Measurements from ENCODE around the gene ATP8B4. TPM values are rescaled to one million over a fixed set of nuclear protein-coding genes. Genes with fewer than 3 reads are reported as not detected.
"Not testable (repeated sequence)": the region's sequence is repeated elsewhere in the genome, so short reads cannot be mapped to it uniquely, and the experiment has no call there.

Gene ATP8B4
- total RNA-seq, 4 donors from 2014 or later = 34.9 to 124 (median 78.8) TPM

GRCh38 chr15:50138391-50138790 is 19.4 kb upstream of the ATP8B4 start:
- TF ChIP-seq CTCF (IDR thresholded peaks at IDR 0.05) (peak in 2 of 4 experiments; percentile 6 to 12), POLR2A (IDR thresholded peaks at IDR 0.05) (no peak)
- no peak for DNase-seq
- intact Hi-C loops (cut with DNase I; ENCODE audit: low total_unique reads) = no loop called here

GRCh38 chr15:50137893-50138292 is 18.9 kb upstream of the ATP8B4 start:
- Histone ChIP-seq H3K4me3 (no peak overlapping the region), H3K36me3 (no peaks in the 10 kb centered on the region), H3K4me1 (no peaks in the 10 kb centered on the region), H3K27me3 (no peaks in the 10 kb centered on the region), H3K27ac (no peak overlapping the region), H3K9me3 (no peaks in the 10 kb centered on the region)
- no peak for DNase-seq
- intact Hi-C loops (cut with DNase I; ENCODE audit: low total_unique reads) = no loop called here
- no peak for TF ChIP-seq CTCF (IDR thresholded peaks at IDR 0.05)
- TF ChIP-seq POLR2A (IDR thresholded peaks at IDR 0.05) = no peak

More at GRCh38 chr15:50138391-50138790, 19.4 kb upstream of the ATP8B4 start:
- no peaks in the 10 kb centered on the region for H3K27me3 ChIP-seq
- H3K4me1 ChIP-seq = no peaks in the 10 kb centered on the region
- no peaks in the 10 kb centered on the region for H3K9me3 ChIP-seq
- no peak overlapping the region for H3K27ac ChIP-seq
- H3K36me3 ChIP-seq = no peaks in the 10 kb centered on the region
- no peak overlapping the region for H3K4me3 ChIP-seq

GRCh38 chr15:50137330-50137761 is 18.3 kb upstream of the ATP8B4 start:
- intact Hi-C loops (cut with DNase I; ENCODE audit: low total_unique reads) = no loop called here
- no peak for DNase-seq
- H3K4me1 ChIP-seq = no peaks in the 10 kb centered on the region
- H3K27ac ChIP-seq = peak overlapping the region in 1 of 2 donors; percentile 78
- H3K36me3 ChIP-seq = no peaks in the 10 kb centered on the region
- no peaks in the 10 kb centered on the region for H3K27me3 ChIP-seq
- TF ChIP-seq POLR2A (IDR thresholded peaks at IDR 0.05) = no peak
- no peak for TF ChIP-seq CTCF (IDR thresholded peaks at IDR 0.05)
- H3K4me3 ChIP-seq = no peak overlapping the region
- no peaks in the 10 kb centered on the region for H3K9me3 ChIP-seq

GRCh38 chr15:50135031-50135551 is 16.1 kb upstream of the ATP8B4 start:
- H3K36me3 ChIP-seq = no peaks in the 10 kb centered on the region
- no peaks in the 10 kb centered on the region for H3K4me1 ChIP-seq
- H3K4me3 ChIP-seq = no peak overlapping the region
- no peaks in the 10 kb centered on the region for H3K27me3 ChIP-seq
- no peak for TF ChIP-seq POLR2A (IDR thresholded peaks at IDR 0.05)
- no peak for TF ChIP-seq CTCF (IDR thresholded peaks at IDR 0.05)
- no peak for DNase-seq
- H3K27ac ChIP-seq = peak overlapping the region; percentile 59 to 78
- H3K9me3 ChIP-seq = no peaks in the 10 kb centered on the region
- intact Hi-C loops (cut with DNase I; ENCODE audit: low total_unique reads) = no loop called here

GRCh38 chr15:50134524-50135024 is 15.5 kb upstream of the ATP8B4 start:
- Histone ChIP-seq H3K4me3 (no peak overlapping the region), H3K9me3 (no peaks in the 10 kb centered on the region), H3K36me3 (no peaks in the 10 kb centered on the region), H3K27me3 (no peaks in the 10 kb centered on the region), H3K4me1 (no peaks in the 10 kb centered on the region), H3K27ac (peak overlapping the region; percentile 59 to 78)
- intact Hi-C loops (cut with DNase I; ENCODE audit: low total_unique reads) = no loop called here
- no peak for TF ChIP-seq CTCF (IDR thresholded peaks at IDR 0.05)
- TF ChIP-seq POLR2A (IDR thresholded peaks at IDR 0.05) = no peak
- DNase-seq = no peak

- H3K27me3 ChIP-seq; H3K27ac ChIP-seq; H3K36me3 ChIP-seq; H3K4me1 ChIP-seq; H3K4me3 ChIP-seq; intact Hi-C loops (cut with DNase I; ENCODE audit: low total_unique reads); H3K9me3 ChIP-seq; DNase-seq: not testable (repeated sequence)
Measured at GRCh38 chr15:50132251-50132984, 13.4 kb upstream of the ATP8B4 start.

Data from uterus (tissue), 4 donors.